H1 (cell line): Measurements from ENCODE around the gene CCPG1. TPM values are rescaled to one million over a fixed set of nuclear protein-coding genes. Genes with fewer than 3 reads are reported as not detected.

ENCODE experiments used
- CEBPB ChIP-seq: IDR thresholded peaks from 2 replicates; pipeline ENCODE4 v1.6.1; 2012; ENCODE audit warnings: low read depth, low read length
- CHD2 ChIP-seq: IDR thresholded peaks from 2 replicates; pipeline ENCODE4 v1.6.1; 2012; ENCODE audit warnings: low read length, improper control_type of control experiment
- EGR1 ChIP-seq: IDR thresholded peaks from 2 replicates; pipeline ENCODE4 v1.6.1; 2011; ENCODE audit warnings: low read depth, low read length, borderline replicate concordance
- EP300 ChIP-seq, 2 experiments: IDR thresholded peaks; 1 replicate in 1 of 2; 2 replicates in 1 of 2; pipeline ENCODE4 v1.6.1; 2011 to 2012; ENCODE audit warnings: low read depth in 2 of 2, low read length in 2 of 2, mild to moderate bottlenecking in 2 of 2, borderline replicate concordance in 1 of 2, inconsistent platforms in 1 of 2, moderate library complexity in 1 of 2
- FOSL1 ChIP-seq: IDR thresholded peaks from 2 replicates; pipeline ENCODE4 v1.6.1; 2011; ENCODE audit warnings: mild to moderate bottlenecking, low read depth, low read length, moderate library complexity; ENCODE audit not compliant: insufficient read depth
- GTF2F1 ChIP-seq: IDR thresholded peaks from 2 replicates; pipeline ENCODE4 v1.6.1; 2012; ENCODE audit warnings: low read depth, low read length, improper control_type of control experiment, borderline replicate concordance
- HDAC2 ChIP-seq, 2 experiments: fragments of 300-600 bp in 1 of 2; sonication (generic) in 1 of 2; IDR thresholded peaks; 2 replicates each; pipeline ENCODE4 v1.6.1; 2011 to 2012; ENCODE audit warnings: low read depth in 2 of 2, low read length in 2 of 2, mild to moderate bottlenecking in 2 of 2, moderate library complexity in 2 of 2, borderline replicate concordance in 1 of 2, inconsistent platforms in 1 of 2
- JUND ChIP-seq: IDR thresholded peaks from 2 replicates; pipeline ENCODE4 v1.6.1; 2011; ENCODE audit warnings: mild to moderate bottlenecking, improper control_type of control experiment, low read length
- KDM4A ChIP-seq: IDR thresholded peaks from one replicate; pipeline ENCODE4 v1.7.1; 2012; ENCODE audit warnings: low read depth, mild to moderate bottlenecking, moderate library complexity, low read length, inconsistent platforms; ENCODE audit not compliant: severe bottlenecking
- MAFK ChIP-seq: IDR thresholded peaks from 2 replicates; pipeline ENCODE4 v1.6.1; 2012; ENCODE audit warnings: low read depth, mild to moderate bottlenecking, improper control_type of control experiment, low read length
- NANOG ChIP-seq: IDR thresholded peaks from 2 replicates; pipeline ENCODE4 v1.6.1; 2011; ENCODE audit warnings: low read length, low read depth, mild to moderate bottlenecking, inconsistent platforms; ENCODE audit not compliant: insufficient read depth, poor library complexity, severe bottlenecking
- RFX5 ChIP-seq: IDR thresholded peaks from 2 replicates; pipeline ENCODE4 v1.6.1; 2011; ENCODE audit warnings: low read depth, low read length, improper control_type of control experiment, borderline replicate concordance
- SP2 ChIP-seq: IDR thresholded peaks from 2 replicates; pipeline ENCODE4 v1.6.1; 2012; ENCODE audit warnings: mild to moderate bottlenecking, low read length, inconsistent platforms
- SUZ12 ChIP-seq: fragments of 200-600 bp; sonication (generic); IDR thresholded peaks from 2 replicates; pipeline ENCODE4 v1.6.1; 2012; ENCODE audit warnings: mild to moderate bottlenecking, inconsistent platforms, low read length, moderate library complexity, mixed read lengths
- TBP ChIP-seq: IDR thresholded peaks from 2 replicates; pipeline ENCODE4 v1.6.1; 2011; ENCODE audit warnings: low read depth, low read length, improper control_type of control experiment
- TEAD4 ChIP-seq: IDR thresholded peaks from 2 replicates; pipeline ENCODE4 v1.6.1; 2012; ENCODE audit warnings: low read depth, low read length, inconsistent platforms, mixed read lengths
- ZNF274 ChIP-seq: IDR thresholded peaks from 2 replicates; pipeline ENCODE4 v1.7.0; 2012; ENCODE audit warnings: low read length, borderline replicate concordance; ENCODE audit errors: extremely low read depth
- polyA plus RNA-seq, 7 experiments: library from polyadenylated mRNA; depleted of rRNA in 3 of 7; stranded (reverse) in 5 of 7; unstranded in 2 of 7; fragments of >200 nt in 5 of 7; fragments of 200-250 nt in 2 of 7; gene quantifications; 1 replicate in 5 of 7; 2 replicates in 1 of 7; 4 replicates in 1 of 7; pipeline versions ENCODE4 v1.2.1 to v1.2.3, GENCODE V29; 2011 to 2013; ENCODE audit warnings: missing spikeins in 2 of 7, mixed read lengths in 2 of 7
- total RNA-seq: library from RNA; stranded (reverse); fragmentation: NEBNext Ultra II Directional; extraction: Animal tissue kit (Norgen Biotek cat#: 25700); gene quantifications from 2 replicates; pipeline ENCODE4 v1.2.1, GENCODE V29; 2021
- TF ChIP-seq, protein P1 (sequence below): IDR thresholded peaks from 2 replicates; pipeline ENCODE4 v1.6.1; 2012; ENCODE audit warnings: low read length, inconsistent platforms

CCPG1 gene
- total and polyA plus RNA-seq, 2 of the 8 experiments (the other 6 are each of a cell fraction or from before 2014, with no cell fraction given), result 2.3 to 13.2 TPM

DNA sequence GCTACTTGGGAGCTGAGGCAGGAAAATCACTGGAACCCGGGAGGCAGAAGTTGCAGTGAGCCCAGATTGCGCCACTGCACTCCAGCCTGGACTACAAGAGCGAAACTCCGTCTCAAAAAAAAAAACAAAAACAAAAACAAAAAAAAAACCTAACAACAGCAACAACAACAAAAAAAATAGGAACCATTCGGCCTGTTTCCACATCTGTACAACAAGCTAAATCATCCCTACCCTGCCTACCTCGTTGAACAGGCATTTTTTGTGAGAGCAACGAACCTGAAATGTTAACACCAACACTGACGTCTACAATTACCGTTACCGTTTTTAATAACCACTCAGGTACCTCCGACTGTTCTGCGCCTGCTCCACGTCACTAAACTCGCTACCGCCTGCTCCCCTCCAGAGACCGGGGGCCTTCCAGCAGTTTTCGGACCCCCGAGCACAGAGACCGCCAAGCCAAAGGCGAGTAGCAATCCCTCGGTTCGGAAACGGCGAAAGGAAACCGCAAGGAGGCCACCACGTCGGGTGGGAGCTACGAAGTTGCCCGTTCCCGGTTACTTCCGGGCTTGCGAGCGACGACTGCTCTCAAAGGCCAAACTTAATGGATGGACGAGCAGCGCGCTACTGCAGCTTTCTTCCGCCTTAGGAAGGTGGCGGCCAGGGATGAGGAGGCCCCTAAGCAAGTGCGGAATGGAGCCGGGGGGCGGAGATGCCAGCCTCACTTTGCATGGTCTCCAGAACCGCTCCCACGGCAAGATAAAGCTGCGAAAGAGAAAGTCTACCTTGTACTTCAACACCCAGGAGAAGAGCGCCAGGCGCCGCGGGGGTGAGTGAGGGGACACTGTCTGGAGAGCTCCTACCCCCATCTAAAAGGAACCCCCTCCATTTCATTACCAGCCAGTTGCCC, 89.3 kb downstream of the CCPG1 start, which contains the start of the genes PIGB and PIGBOS1 (continued):
- TF ChIP-seq HDAC2 (IDR thresholded peaks at IDR 0.05; ENCODE audit: borderline replicate concordance in 1 of 2, low read depth in 2 of 2, low read length in 2 of 2) (no peak), KDM4A (peak; percentile 42), JUND (no peak), NANOG (no peak), RFX5 (no peak), GTF2F1 (no peak), CEBPB (no peak), EGR1 (no peak), SUZ12 (no peak), TEAD4 (0 out of 2 replicates have a peak, but pooled peaks have one; percentile 40), FOSL1 (no peak), CHD2 (no peak), SP2 (no peak), TBP (peak; percentile 69), MAFK (no peak), EP300 (IDR thresholded peaks at IDR 0.05; ENCODE audit: borderline replicate concordance in 1 of 2, low read depth in 2 of 2, low read length in 2 of 2) (no peak), ZNF274 (no peak)
- TF ChIP-seq, protein P1, sequence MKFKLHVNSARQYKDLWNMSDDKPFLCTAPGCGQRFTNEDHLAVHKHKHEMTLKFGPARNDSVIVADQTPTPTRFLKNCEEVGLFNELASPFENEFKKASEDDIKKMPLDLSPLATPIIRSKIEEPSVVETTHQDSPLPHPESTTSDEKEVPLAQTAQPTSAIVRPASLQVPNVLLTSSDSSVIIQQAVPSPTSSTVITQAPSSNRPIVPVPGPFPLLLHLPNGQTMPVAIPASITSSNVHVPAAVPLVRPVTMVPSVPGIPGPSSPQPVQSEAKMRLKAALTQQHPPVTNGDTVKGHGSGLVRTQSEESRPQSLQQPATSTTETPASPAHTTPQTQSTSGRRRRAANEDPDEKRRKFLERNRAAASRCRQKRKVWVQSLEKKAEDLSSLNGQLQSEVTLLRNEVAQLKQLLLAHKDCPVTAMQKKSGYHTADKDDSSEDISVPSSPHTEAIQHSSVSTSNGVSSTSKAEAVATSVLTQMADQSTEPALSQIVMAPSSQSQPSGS, result no peak
